Glomerular visceral epithelial cell (primary cell): ENCODE measurements around the gene CHST11.
"Not testable (repeated sequence)": the region's sequence is repeated elsewhere in the genome, so short reads cannot be mapped to it uniquely, and the experiment has no call there.

Source experiments
- DNase-seq: peaks from one replicate; pipeline ENCODE4 v3.0.0-alpha.2; 2016; ENCODE audit errors: extremely low spot score

The CHST11 gene

GRCh38 chr12:104564662-104565061 is 107.9 kb downstream of the CHST11 start:
- DNase-seq: not testable (repeated sequence)

- no peak for DNase-seq
Observed at GRCh38 chr12:104565606-104566243, 109.0 kb downstream of the CHST11 start.

GRCh38 chr12:104566244-104566993 is 109.7 kb downstream of the CHST11 start:
- DNase-seq: no peak

- no peak for DNase-seq
Observed at GRCh38 chr12:104567832-104568486, 111.2 kb downstream of the CHST11 start.

- no peak for DNase-seq
Observed at GRCh38 chr12:104568487-104568868, 111.7 kb downstream of the CHST11 start.

GRCh38 chr12:104568935-104569334 is 112.2 kb downstream of the CHST11 start:
- no peak for DNase-seq

GRCh38 chr12:104569346-104570173 is 112.8 kb downstream of the CHST11 start:
- no peak for DNase-seq

- no peak for DNase-seq
Observed at GRCh38 chr12:104570174-104570907, 113.6 kb downstream of the CHST11 start.

GRCh38 chr12:104571328-104571727 is 114.6 kb downstream of the CHST11 start:
- no peak for DNase-seq

- DNase-seq: not testable (repeated sequence)
Observed at GRCh38 chr12:104574353-104574752, 117.6 kb downstream of the CHST11 start.

GRCh38 chr12:104574758-104575157 is 118.0 kb downstream of the CHST11 start:
- DNase-seq: not testable (repeated sequence)

- DNase-seq: no peak
Observed at GRCh38 chr12:104575442-104576186, 118.9 kb downstream of the CHST11 start.

GRCh38 chr12:104576187-104576778 is 119.5 kb downstream of the CHST11 start:
- DNase-seq: no peak

- no peak for DNase-seq
Observed at GRCh38 chr12:104576980-104577580, 120.3 kb downstream of the CHST11 start.

GRCh38 chr12:104577581-104577981 is 120.8 kb downstream of the CHST11 start:
- DNase-seq: peak; percentile 27

GRCh38 chr12:104578453-104578852 is 121.7 kb downstream of the CHST11 start:
- DNase-seq: peak; percentile 73

GRCh38 chr12:104579718-104580495 is 123.2 kb downstream of the CHST11 start:
- DNase-seq: no peak

- no peak for DNase-seq
Observed at GRCh38 chr12:104581005-104581570, 124.3 kb downstream of the CHST11 start.

GRCh38 chr12:104582739-104583138 is 126.0 kb downstream of the CHST11 start:
- DNase-seq: no peak
